KBM-7 (cell line): ENCODE data around the gene TMC3.
A peak's percentile ranks its signal among the peaks of the same experiment; 100 is the strongest.
"Not testable (repeated sequence)": the region's sequence is repeated elsewhere in the genome, so short reads cannot be mapped to it uniquely, and the experiment has no call there.

Experiments used
- DNase-seq: peaks from one replicate; pipeline ENCODE4 v3.0.0-alpha.2; 2015
- in situ Hi-C: fragments of 300-500 bp; cut with MboI; formaldehyde crosslinking; loops from 2 replicates; pipeline ENCODE4 v1.14.3; 2020; ENCODE audit warnings: low sequenced_read_pairs, low pct_unique_long_range_greater_than_20kb, mixed read lengths

TMC3 gene

DNA sequence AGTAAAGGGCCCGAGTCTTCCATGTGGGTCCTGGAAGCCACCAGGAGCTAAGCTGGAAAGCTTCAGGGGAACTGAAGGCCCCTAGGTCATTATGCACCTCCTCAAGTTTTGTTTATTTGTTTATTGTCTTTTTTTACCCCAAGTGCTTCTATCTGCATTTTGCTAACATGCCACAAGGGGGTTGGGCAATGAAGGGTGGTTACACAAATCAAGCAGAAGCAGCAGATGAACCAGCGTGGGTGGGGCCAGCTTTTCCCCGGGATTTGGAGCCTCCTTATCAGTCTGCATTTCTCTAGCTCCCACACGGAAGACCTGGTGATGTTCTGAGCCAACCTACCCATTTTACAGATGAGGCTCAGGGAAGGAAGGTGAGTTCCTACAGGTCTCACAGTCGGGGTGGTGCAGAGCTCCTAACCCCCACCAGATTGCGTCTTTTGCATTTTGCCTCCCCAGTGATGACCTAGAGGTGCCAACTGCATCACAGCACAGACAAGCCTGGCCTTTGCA is 16.8 kb downstream of the TMC3 start:
- in situ Hi-C loops: no loop called here
- no peak for DNase-seq

DNA sequence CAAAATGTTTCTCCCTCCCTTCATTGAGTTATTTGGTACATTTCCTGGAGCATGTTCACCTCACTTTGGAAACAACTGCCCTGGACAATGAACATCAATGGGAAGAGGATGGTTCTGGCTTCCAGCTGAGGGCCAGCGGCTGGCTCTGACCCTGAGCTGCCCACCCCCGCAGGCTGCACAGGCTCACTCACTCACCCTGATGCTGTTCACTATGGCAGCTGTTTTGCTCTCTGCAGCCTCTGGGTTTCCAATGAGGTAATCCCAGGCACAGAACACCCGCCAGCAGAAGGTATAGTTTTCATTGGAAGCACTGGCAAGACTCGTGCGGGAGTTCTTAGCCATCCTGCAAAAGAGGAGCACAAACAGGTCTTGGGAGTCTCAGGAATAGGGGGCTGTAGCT is 17.8 kb downstream of the TMC3 start:
- in situ Hi-C loops: no loop called here
- DNase-seq: no peak

DNA sequence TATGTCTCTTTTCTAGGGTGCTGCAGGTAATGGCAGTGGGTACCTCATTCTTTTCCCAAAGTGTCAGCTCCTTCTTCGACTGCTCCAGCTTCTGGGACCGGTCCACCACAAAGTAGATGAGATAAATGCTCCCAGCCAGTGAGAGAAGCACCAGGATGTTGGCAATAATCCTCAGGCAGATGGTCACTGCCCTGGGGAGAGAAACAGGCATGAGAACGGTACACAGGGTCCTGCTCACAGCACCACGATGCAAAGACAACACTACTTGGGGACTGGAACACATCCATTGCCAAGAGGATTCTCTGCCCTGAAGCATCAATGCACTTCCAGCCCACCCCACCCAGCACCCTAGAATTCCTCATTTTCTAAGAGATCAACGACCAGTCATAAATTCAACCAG is 22.4 kb downstream of the TMC3 start:
- in situ Hi-C loops: no loop called here
- DNase-seq: no peak

DNA sequence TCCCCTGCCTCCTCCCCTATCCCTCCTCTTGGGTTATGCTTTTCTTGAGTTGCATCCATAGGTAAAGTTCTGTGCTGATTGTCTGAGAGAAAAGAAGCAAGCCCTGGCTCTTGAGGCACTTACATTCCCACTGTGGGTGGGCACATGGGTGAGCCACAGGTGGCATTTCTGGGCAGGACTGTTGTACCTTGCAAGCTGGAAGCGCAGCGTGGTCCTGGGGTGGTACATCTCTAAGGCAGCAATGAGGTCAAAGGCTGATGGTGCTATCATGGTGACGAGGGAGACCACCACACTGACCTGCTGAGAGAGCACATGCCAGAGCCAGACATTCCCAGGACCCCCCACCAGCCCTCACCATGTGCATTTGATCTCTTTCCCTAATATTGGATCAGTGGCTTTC is 24.7 kb downstream of the TMC3 start:
- in situ Hi-C loops: no loop called here
- no peak for DNase-seq

DNA sequence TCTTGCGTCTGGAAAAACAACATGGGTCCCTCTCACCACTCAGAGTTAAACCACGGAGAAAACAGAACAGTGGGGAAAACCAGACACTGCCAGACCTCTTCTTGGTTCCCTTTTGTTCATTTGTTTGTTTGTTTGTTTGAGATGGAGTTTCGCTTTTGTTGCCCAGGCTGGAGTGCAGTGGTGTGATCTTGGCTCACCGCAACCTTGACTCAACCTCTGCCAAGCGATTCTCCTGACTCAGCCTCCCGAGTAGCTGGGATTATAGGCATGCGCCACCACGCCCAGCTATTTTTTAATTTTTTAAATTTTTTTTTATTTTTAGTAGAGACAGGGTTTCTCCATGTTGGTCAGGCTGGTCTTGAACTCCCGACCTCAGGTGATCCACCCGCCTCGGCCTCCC is 25.3 kb downstream of the TMC3 start:
- in situ Hi-C loops, DNase-seq: not testable (repeated sequence)

DNA sequence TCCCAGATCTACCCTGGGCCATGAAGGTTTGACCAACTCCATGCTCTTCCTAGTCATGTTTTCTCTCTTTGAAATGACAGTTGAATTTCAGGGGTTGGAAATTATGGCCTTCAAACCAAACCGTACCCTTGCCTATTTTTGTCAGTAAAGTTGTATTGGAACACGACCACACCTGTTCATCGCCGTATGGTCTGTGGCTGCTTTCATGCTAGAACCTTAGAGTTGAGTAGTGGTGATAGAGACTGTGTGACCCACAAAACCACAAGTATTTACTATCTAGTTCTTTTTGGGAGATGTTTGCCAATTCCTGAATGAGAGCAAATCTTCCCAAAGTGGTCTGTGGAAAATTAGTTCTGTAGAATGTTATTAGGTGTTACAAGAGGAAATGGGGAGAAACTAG is 26.1 kb downstream of the TMC3 start:
- no peak for DNase-seq
- in situ Hi-C loops: no loop called here

DNA sequence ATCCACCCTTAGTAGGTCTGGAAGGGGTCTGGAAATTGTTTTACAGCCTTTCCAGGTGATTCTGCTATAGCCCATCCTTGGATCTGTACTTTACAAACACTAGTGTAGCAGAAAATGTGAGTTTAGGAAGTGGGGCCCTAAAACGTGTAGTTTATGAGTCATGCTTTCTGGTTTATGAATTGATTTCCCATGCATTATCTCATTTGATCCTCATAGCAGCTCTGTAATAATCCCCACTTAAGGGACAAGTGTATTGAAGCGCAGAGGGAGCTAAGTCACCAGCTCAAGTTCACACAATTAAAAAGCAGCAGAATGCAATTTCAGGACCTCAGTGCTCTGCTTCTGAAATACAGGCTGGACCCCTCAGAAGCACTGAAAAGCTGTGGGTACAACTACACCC is 27.4 kb downstream of the TMC3 start:
- in situ Hi-C loops: no loop called here
- no peak for DNase-seq

DNA sequence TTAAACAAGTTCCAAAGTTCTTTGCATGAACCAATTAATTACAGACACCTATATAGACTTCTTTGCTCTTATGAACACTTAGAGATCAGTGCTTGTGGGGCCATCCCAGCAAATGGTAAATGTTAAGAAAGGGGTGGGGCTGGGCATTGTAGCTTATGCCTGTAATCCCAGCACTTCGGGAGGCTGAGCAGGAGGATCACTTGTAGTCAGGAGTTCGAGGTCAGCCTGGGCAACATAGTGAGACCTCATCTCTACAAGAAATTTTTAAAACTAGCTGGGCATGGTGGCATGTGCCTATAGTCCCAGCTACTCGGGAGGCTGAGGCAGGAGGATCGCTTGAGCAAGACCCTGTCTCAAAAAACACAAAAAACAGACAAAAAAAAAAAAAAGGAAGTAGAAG is 30.6 kb downstream of the TMC3 start:
- DNase-seq: no peak
- in situ Hi-C loops: no loop called here

DNA sequence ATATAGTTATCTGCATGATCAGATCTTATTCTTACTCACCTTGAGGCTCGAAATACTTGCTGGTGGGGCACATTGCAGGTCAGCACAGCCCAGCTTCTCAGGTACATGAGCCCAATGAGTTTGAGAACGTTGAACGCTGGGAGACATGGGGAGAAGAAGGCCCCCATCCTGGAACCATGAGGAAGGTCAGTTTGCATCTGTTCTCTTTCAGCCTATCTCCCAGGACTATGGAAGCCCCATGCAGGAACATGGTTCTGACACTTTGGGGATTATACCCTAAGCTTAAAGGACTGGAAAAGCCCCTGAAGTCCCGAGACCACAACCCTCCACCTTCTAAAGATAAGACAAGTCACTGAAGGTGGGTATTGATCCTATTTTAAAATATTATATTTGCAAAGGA is 32.7 kb downstream of the TMC3 start:
- no peak for DNase-seq
- in situ Hi-C loops: no loop called here

DNA sequence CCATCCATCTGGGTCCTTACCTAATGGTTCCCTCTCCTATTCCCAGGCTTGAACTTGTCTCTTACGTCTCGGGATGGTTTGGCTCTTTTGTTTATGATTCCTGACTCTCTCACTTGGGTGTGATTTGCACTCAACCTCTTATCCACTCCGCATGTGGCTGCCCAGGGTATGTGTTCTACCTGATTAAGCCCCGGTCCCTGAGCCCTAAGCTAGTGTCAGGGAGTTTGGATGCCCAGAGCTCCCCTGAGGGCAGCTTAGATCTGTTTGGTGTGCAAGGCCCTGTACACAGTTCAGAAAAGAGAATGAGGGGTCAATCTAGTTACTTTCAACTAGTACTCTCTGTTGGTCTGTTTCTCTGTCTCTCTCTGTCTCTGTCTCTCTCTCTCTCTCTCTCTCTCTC is 34.2 kb downstream of the TMC3 start:
- in situ Hi-C loops: no loop called here

DNA sequence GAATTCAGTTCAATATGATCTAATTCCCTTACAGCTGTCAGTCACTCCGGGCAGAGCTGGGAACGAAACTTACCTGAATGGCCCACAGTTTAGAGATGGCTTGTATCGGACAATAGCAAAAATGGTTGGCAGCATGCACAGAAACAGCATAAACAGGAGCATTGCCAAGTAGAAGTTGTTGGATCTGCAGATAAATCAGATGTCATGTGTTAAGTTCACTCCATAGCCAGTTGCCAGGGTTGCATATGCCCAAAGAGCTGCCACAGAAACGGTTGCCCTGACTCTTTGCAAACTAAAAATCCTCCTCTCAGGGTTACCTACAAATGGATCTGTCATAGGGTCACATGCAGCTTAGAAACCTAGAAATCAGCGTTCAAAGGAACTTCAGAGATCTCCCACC is 34.7 kb downstream of the TMC3 start:
- in situ Hi-C loops: no loop called here
- DNase-seq: no peak

More for the DNA sequence above, 34.2 kb downstream of the TMC3 start:
- no peak for DNase-seq

DNA sequence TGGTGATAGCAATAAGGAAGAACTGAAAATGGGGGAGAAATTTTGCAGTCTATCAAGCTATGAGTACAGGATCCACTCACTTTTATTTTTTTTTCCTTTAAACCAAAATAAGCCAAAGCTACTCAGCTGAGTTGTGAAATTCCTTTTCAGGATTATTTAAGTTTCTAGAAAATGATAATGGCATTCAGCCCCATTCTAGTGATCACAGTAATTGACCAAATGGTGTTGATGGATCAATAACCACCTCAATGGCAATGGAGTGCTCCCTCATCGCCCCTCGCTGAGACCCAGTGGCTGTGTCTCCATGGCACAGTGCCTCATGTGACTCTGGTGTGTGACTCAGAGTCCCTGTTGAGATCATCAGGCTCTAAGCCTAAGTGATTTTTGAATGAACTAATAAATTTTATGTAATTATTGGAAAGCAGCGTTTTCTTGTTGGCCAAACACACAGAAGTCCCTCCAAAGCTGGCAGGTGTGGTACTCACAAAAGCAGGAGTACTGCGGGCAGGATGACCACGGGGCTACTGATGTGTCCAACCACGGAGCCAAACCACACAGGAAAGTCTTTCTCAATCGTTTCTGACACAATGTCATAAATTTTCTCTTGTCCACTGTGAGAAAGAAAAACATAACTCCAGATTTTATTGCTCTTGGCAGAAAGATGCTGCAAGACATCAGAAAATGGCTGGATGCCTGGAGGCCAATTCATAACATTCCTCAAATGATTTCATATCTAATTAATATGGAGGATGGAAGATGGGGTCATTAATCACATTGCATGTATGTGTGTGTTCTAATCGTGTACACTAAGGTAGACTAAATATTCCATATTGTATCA is 35.6 kb downstream of the TMC3 start:
- peak; percentile 16 for DNase-seq

DNA sequence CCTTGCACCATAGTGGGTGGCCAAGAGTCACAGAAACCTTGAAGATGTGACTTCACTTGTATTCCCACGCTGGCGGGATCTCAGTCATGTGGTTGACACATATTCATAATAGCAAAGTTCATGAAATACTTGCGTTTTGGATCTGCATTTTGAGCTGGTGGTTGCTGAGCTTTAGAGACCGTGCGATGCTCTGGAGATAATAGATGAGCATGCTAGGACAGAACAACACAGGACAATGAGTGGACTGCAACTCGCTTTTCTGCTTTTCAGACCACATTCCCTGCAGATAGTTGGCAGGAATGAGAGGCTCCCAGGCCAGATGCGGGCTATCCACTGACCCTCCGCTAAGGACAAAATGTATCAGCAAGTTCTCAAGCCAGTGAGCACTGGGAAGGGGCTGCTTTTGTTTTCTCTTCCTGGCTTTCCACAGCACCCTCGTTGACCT is 36.3 kb downstream of the TMC3 start:
- in situ Hi-C loops: no loop called here
- no peak for DNase-seq

More for the DNA sequence above, 35.6 kb downstream of the TMC3 start:
- in situ Hi-C loops: no loop called here

DNA sequence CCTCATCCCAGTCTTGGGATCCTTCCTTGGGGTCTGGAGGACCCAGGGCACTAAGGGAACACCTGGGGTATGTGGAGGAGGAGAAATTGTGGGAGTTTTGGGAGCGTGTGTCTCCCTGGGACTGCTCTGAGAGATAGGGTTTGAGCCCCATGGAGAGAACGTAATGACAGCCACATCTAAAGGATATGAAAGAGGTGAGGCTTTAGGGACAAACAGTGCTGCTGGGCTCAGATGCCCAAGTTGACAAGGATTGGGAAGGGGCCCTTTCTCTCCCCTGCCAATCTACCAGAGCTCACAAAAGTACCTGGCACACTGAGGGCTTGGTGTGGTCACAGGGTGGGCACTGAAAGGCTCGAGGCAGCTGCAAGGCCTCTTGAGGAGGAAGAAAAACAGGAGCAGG is 36.8 kb downstream of the TMC3 start:
- DNase-seq: no peak
- in situ Hi-C loops: no loop called here

DNA sequence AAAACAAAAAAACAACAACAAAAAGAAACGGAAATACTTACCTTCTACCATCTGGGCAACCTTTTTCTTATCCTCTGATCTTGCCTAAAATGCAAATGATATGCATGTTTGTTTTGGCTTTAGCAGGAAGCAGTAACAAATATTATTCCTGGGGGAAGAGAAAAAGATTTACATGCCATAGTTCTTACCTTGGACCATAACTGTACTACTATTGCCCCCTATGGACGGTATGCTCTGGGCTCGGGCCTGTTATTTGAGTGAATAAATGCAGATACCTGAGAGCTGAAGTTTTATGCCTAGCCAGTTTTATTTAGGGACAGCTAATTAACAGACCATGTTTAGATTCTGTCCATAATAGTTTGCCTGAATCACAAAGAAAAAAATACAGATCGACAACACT is 37.4 kb downstream of the TMC3 start:
- in situ Hi-C loops: no loop called here
- DNase-seq: peak; percentile 51

DNA sequence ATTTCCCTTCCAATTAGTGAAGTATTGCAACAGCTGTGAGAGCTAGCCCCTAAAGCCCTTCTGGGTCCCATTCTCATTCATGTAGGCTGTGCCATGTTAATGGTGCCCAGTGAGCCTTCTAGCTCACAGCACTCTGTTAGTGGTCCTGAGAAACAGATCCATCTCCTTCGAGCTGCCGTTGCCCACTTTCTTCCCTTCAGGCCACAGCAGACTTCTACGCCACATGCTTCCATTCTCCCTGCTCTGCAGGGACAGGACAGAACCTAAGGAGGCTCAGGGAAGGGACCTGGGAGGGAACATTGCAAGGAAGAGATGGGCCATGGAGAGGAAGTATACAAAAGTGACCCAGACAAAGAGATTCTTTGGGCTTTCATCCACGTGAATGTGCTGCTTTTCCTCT is 38.4 kb downstream of the TMC3 start:
- in situ Hi-C loops: no loop called here
- no peak for DNase-seq

DNA sequence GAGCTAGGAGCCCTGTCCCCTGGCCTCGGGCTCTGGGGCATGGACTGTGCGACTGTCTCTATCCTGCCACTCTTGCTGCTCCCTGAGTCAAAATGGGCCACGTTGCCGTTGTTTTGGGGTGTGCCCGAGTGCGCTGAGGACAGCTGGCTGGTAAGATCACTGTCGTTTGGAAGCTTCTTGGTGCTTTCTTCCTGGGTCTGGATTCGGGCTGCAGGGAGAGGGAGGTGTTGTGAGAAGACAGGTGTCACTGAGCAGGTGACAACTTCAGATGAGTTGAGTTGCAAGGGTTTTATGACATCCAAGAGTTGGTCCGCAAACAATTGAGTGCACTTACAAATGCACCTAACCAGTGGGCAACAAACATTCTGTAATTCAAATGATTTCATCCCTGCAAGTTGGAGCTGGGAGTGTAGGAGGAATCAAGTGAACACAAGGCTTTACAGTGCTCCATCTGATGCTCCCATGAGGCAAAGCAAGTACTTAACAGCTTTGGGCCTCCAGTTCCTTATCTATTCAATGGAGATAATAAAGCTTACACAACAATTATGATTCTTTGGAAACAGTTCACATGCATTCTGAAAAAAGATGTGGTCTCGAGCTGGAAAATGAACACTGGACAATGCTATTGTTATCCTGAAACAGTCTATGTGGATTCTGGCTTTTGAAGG is 39.1 kb downstream of the TMC3 start:
- DNase-seq: no peak
- in situ Hi-C loops: no loop called here

DNA sequence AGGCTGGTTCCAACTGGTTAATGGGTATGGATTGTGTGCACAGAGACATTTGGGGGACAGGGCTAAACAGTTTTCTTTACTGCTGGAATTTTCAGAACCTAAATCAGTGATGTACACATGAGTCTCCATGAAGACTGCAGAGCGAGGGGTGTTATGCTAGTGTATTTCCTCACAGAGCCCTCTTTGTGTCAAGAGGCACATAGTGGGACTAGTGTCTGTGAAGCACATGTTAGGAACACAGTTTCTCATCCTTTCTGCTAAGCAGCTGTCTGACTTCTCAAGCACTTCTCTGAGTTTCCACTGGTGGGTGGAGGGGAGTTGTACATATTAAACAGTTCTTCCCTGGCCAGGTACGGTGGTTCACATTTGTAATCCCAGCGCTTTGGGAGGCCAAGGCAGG is 40.6 kb downstream of the TMC3 start:
- DNase-seq: no peak
- in situ Hi-C loops: no loop called here

DNA sequence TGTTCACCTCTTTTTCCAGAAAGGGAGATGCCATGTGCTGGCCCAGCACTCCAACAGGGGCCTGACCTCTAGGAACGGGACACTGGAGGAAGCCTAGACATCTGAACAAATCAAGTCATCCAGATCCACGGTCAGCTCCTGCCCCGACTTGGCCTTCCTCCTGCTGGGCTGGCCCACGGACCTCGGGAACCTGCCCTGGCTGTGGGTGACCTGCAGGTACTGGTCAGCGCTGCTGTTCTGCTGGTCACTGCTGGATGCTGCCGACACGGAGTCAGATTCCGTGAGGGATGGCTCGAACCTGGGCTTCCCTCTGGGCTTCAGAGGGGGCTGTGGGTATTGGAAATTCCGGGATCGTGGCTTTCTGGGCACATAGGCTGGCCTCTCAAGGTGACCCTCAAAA is 41.7 kb downstream of the TMC3 start:
- DNase-seq: no peak
- in situ Hi-C loops: no loop called here

DNA sequence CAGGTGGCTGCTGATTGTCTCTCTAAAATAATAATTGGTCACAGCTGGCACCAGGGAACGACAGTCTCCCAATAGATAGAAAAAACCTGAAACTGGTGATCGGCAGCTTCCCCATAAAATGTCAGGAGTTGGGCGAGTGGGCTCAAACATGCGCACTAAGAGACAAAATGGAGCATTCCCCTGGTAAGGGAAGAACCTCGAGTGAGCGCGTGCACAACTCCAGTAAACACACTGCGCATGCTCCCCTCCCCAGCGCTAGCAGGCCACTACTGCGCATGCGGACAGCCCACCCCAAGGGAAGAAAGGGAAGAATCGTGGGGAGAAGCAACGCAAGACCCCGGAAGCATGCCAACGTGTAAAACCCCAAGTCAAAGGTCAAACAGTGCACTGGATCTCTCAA is 42.4 kb downstream of the TMC3 start:
- in situ Hi-C loops: no loop called here
- no peak for DNase-seq

DNA sequence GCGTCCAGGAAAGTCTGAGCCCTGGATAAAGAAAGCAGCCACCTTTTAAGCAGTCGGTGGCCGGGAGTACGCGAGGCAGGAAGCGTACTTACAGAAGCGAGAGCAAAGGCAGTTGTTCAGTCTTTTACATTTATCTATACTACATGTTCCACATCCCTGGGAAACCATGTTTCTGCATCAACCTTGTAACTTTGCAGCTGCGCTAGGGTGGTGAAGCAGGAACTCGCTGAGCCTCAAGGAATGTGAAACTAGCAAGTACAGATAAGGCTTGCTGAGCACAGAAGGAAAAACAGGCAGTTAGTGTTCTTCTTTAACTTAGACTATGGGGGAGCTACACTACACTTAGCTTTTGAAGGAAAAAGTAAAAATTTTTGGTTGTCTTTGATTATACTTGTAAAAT is 42.9 kb downstream of the TMC3 start:
- in situ Hi-C loops, DNase-seq: not testable (repeated sequence)
